ENCODE results near the gene LNPEP. TPM values are rescaled to one million over a fixed set of nuclear protein-coding genes. Genes with fewer than 3 reads are reported as not detected.

LNPEP gene
- total and polyA plus RNA-seq, 8 donors = 22.2 to 40.6 (median 27.6) TPM

- ATAC-seq (peak; percentile 25), DNase-seq (peak in 1 of 4 donors; percentile 31)
- H3K27me3 ChIP-seq = no peaks in the 10 kb centered on the region
- H3K36me3 ChIP-seq = no peaks in the 10 kb centered on the region
- no peaks in the 10 kb centered on the region for H3K9me3 ChIP-seq
- no peak overlapping the region for H3K4me3 ChIP-seq
- H3K27ac ChIP-seq = no peak overlapping the region
- intact Hi-C loops (cut with DNase I) = no loop called here
- H3K4me1 ChIP-seq = peaks cover 0 to 4% of the 10 kb centered on the region in 2 donors
- TF ChIP-seq CTCF (IDR thresholded peaks at IDR 0.05) = no peak
Measured at GRCh38 chr5:97071101-97071500, 135.2 kb downstream of the LNPEP start.

- Histone ChIP-seq H3K9me3 (no peaks in the 10 kb centered on the region), H3K36me3 (no peaks in the 10 kb centered on the region), H3K27me3 (no peaks in the 10 kb centered on the region), H3K27ac (no peak overlapping the region), H3K4me1 (peaks cover 0 to 4% of the 10 kb centered on the region in 2 donors), H3K4me3 (no peak overlapping the region)
- intact Hi-C loops (cut with DNase I) = no loop called here
- no peak for DNase-seq
- ATAC-seq = no peak
- no peak for TF ChIP-seq CTCF (IDR thresholded peaks at IDR 0.05)
Measured at GRCh38 chr5:97071993-97072392, 136.1 kb downstream of the LNPEP start.

GRCh38 chr5:97072696-97073095 lies 136.8 kb downstream of the LNPEP start:
- no peak for TF ChIP-seq CTCF (IDR thresholded peaks at IDR 0.05)
- Histone ChIP-seq H3K27ac (no peak overlapping the region), H3K9me3 (no peaks in the 10 kb centered on the region), H3K36me3 (no peaks in the 10 kb centered on the region), H3K27me3 (no peaks in the 10 kb centered on the region), H3K4me3 (no peak overlapping the region), H3K4me1 (peaks cover 0 to 4% of the 10 kb centered on the region in 2 donors)
- ATAC-seq (no peak), DNase-seq (no peak)
- intact Hi-C loops (cut with DNase I) = no loop called here

- ATAC-seq (no peak), DNase-seq (no peak)
- no peak overlapping the region for H3K4me3 ChIP-seq
- no peak for TF ChIP-seq CTCF (IDR thresholded peaks at IDR 0.05)
- H3K9me3 ChIP-seq = no peaks in the 10 kb centered on the region
- no peaks in the 10 kb centered on the region for H3K27me3 ChIP-seq
- no peak overlapping the region for H3K27ac ChIP-seq
- H3K36me3 ChIP-seq = no peaks in the 10 kb centered on the region
- intact Hi-C loops (cut with DNase I) = no loop called here
- peaks cover 0 to 4% of the 10 kb centered on the region in 2 donors for H3K4me1 ChIP-seq
Measured at GRCh38 chr5:97073420-97073819, 137.5 kb downstream of the LNPEP start.

- no peaks in the 10 kb centered on the region for H3K9me3 ChIP-seq
- peaks cover 0 to 12% of the 10 kb centered on the region in 2 donors for H3K4me1 ChIP-seq
- intact Hi-C loops (cut with DNase I) = no loop called here
- H3K36me3 ChIP-seq = no peaks in the 10 kb centered on the region
- no peaks in the 10 kb centered on the region for H3K27me3 ChIP-seq
- H3K27ac ChIP-seq = no peak overlapping the region
- DNase-seq = no peak
- H3K4me3 ChIP-seq = no peak overlapping the region
- no peak for TF ChIP-seq CTCF (IDR thresholded peaks at IDR 0.05)
- no peak for ATAC-seq
Measured at GRCh38 chr5:97074859-97075489, 139.1 kb downstream of the LNPEP start.
